Measurements from ENCODE around the gene CACNA1A.
"Not testable (repeated sequence)": the region's sequence is repeated elsewhere in the genome, so short reads cannot be mapped to it uniquely, and the experiment has no call there.

Gene CACNA1A

DNA sequence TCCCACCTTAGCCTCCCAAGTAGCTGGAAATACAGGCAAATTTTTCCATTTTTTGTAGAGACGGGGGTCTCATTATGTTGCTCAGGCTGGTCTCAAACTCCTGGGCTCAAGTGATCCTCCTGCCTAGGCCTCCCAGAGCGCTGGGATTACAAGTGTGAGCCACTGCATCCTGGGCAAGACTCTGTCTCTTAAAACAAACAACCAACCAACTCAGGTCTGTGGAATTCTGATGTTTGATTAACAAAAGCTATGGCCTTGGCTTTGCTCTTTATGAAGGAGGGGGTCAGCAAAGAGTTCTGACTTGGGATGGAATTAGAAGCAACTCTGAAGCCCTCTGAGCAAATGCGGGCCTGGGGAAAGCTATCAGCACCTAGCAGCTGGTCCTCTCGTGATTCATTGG lies 238.4 kb downstream of the CACNA1A start:
- no peak for DNase-seq

DNA sequence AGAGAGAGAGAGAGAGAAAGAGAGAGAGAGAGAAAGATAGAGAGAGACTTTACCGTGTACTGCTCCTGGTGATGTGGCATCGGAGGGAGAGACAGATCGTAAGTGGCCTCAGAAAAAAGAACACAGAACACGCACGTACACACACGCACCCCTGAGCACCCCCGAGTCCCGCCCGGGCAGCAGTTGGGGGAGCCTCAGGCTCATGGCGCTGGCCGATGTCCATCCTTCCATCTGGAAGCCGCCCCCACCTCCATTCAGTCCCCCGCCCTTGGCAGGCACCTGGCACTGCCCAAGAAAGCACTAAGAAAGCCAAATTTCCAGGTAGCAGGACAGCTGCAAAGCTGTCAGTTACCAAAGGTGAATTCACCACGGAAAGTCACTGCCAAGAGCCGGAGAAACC lies 239.1 kb downstream of the CACNA1A start:
- no peak for DNase-seq

DNA sequence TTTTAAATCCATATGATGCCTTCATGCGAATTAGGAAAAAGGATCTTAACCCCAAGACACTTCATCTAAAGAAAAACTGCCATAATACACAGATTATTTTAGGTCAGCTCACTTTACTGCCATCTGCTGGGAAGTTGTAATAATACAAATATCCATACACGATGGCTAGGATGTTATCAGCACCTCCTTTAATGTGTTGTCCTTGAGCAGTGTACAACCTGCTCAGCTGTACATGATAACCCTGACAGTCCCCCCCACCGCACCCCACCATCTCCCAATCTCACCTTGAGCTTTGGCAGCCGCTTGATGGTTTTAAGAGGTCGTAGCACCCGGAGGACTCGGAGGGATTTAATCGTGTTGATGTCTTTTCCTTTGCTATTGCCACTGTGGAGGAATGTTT lies 243.8 kb downstream of the CACNA1A start:
- DNase-seq: no peak

DNA sequence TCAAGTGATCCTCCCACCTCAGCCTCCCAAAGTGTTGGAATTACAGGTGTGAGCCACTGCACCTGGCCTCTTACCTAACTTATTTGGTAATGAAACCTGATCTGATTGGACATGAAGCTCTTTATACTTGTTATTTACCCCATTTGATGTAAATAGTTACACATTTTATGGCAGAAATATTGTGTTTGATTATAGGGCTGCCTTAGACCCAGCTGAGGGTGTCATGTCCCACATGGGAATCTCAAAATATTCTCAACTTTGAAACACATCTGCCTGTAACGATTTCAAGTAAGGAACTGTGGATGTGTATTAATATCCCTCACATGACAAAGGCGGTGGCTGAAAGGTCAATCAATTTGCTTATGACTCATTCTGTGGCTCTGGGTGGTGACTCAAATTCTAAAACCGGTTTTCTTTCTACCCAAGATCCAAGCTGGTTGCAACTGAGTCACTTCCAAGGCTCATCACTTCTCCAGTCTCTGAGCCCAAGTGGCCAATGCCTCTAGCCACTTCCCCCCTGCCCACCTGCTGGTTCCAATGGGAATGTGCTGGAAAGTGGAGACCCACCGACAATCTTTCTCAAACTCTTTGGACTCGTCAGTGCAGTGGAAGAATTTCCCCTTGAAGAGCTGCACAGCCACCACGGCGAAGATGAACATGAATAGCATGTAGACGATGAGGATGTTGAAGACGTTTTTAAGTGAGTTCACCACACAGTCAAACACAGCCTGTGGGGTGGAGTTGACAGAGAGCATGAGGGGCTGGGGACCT lies 245.2 kb downstream of the CACNA1A start:
- DNase-seq: no peak

- no peak for DNase-seq
Measured at GRCh38 chr19:13256918-13257317, 249.4 kb downstream of the CACNA1A start.

DNA sequence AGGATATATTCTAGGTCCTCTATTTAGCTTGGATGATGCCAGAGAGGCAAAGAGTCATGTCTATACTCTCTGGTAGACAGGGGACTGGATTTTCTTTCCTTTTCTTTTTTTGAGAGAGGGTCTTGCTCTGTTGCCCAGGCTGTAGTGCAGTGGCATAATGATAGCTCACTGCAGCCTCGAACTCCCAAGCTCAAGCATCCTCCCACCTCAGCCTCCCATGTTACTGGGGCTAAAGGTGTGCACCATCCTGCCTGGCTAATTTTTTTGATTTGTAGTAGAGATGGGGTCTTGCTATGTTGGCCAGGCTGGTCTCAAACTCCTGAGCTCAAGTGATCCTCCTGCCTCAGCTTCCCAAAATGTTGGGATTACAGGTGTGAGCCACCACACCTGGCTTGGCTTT lies 249.9 kb downstream of the CACNA1A start:
- not testable (repeated sequence) for DNase-seq

- no peak for DNase-seq
Measured at GRCh38 chr19:13255719-13256059, 250.6 kb downstream of the CACNA1A start.

GRCh38 chr19:13255041-13255718 lies 251.1 kb downstream of the CACNA1A start:
- no peak for DNase-seq

- DNase-seq: no peak
Measured at GRCh38 chr19:13252569-13253335, 253.5 kb downstream of the CACNA1A start.

DNA sequence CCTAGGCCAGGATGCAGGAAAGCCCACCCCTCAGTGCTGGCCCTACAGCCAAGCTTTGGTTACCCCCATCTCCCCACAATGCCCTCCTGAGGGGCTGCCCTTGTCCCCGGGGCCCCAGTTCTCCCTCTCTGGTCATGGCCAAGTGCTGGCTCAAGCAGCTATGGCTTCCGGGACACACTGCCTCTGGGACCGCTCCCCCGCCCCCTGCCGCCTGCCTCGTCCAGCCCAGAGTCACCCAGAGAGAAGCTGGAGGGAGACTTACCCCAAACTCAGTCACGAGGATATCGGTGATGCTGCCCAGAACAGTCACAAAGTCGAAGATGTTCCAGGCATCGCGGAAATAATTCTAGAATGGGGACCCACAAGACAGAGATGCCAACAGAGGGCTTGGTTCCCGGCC lies 261.4 kb downstream of the CACNA1A start:
- no peak for DNase-seq

GRCh38 chr19:13241231-13242104 lies 264.8 kb downstream of the CACNA1A start:
- no peak for DNase-seq

DNA sequence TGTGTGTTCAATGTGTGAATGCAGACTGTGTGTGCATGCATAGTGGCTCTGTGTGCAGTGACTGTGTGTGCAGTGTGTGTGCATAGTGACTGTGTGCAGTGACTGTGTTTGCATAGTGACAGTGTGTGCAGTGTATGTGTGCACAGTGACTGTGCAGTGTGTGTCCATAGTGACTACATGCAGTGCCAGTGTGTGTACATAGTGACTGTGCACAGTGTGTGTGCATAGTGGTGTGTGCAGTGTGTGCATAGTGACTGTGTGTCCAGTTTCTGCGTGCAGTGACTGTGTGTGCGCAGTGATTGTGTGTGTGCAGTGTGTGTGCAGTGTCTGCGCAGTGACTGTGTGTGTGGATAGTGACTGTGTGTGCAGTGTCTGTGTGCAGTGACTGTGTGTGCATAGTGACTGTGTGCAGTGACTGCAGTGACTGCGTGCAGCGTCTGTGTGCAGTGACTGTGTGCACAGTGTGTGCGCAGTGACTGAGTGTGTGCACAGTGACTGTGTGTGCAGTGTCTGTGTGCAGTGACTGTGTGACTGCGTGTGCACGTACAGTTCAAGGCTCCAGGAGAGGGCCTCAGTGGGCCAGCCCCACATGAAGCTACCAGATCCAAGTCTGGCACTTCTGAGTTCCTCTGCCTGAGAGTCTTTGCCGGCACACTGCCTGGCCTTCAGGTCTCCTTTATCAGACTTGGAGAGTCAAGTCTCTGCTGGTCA lies 265.8 kb downstream of the CACNA1A start:
- DNase-seq: no peak

DNA sequence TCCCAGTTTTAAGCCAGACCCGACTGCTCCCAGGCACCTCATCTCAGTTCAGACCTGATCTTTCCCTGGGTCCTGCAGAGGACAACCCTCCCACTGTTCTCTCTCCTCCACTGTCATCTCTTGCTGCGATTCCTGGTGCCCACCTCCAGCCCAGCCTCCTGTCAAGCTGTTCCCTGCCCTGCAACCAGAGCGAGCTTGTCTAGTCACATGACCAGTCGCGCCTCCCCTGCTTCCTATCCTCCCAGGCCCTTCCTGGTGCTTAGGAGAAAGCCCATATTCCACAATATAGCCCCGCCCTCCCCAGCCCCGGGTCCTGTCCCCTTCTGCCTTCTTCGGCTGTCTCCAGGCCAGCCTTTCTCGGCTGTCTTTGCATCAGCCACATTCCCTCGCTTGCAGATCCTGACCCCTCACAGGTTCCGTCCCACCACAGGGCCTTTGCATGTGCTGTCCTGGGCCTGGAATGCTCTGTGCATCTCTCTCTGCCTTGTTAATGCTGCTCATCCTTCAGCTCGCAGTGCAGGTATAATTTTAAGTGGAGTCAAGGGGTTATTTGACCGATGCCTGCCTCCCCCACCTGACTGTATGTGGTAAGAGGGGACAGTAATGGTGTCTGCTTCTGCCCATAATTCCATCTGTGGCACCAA lies 267.3 kb downstream of the CACNA1A start:
- no peak for DNase-seq

DNA sequence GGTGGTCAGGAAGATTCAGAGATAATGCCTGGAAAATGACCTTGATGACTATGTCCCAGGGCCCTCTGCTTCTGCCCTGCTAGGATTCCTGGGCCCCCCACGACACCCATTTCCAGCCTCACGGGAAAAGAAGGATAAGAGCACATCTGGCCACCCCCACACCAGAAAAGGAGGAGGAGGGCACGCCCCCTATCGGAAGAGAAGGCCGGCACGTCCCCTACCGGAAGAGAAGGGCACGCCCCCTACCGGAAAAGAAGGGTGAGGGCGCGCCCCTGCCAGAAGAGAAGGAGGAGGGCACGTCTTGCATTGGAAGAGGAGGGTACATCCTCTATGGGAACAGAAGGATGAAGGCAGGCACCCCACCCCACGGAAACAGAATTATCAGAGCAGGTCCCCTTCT lies 271.8 kb downstream of the CACNA1A start:
- no peak for DNase-seq

DNA sequence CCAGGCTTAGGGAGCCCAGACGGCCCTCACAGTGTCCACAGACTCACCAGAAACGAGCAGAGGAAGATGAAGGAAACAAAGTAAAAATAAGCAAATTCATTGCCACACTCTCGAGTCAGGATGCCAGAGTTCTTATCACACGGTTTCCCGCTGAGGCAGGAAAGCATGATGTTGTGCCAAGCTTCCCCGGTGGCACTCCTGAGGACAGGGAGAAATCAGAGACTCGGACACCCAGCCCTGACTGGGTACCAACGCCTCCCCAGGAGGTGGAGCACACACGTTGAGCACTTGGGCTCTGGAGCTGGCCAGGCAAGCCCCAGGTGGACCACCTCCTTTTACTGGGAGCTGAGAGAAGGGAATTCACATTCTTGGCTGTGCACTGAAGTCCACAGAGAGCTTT lies 274.6 kb downstream of the CACNA1A start:
- DNase-seq: no peak

DNA sequence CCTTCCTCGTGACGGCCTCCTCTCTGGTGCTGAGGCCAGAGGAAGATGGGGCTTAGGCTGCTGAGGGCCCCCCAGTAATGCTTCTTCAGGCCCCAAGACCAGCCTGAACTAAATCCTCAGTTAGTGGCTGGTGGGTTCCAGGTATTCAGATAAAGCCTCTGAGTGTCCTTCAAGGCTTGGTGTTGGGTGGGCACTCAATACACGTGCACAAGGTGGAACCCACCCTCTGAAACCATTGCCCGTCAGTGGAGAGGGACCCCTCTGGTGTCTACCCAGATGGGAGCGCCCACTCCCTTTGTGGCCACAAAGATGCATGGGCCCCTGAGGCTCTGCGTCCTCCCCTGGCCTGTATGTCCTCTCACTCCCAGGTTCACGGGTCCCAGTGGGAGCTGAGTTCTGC lies 277.0 kb downstream of the CACNA1A start:
- no peak for DNase-seq

- no peak for DNase-seq
Measured at GRCh38 chr19:13228561-13228960, 277.7 kb downstream of the CACNA1A start.

- no peak for DNase-seq
Measured at GRCh38 chr19:13226983-13227382, 279.3 kb downstream of the CACNA1A start.

GRCh38 chr19:13225973-13226865 lies 280.1 kb downstream of the CACNA1A start:
- DNase-seq: no peak

GRCh38 chr19:13225085-13225484 lies 281.2 kb downstream of the CACNA1A start:
- no peak for DNase-seq

DNA sequence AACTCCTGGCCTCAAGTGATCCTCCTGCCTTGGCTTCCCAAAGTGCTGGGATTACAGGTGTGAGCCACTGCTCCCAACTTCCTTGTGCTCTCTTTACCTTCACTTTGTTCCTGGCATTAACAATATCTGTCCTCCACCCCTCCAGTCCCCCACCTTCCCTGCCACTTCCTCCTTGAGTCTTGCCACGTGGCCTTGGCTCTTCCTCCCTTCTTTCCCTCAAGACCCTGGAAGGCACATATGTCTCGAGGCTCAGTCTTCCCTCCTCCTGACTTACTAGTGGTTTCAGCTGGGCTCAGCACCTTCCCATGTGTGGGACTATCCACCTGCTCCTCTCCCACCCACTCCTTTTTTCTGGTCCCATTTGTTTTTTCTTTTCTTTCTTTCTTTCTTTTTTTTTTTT lies 285.4 kb downstream of the CACNA1A start:
- DNase-seq: no peak
